Measurements from ENCODE around the gene NOS1AP. TPM values are rescaled to one million over a fixed set of nuclear protein-coding genes. Genes with fewer than 3 reads are reported as not detected.
"Not testable (repeated sequence)": the region's sequence is repeated elsewhere in the genome, so short reads cannot be mapped to it uniquely, and the experiment has no call there.

The NOS1AP gene
- total RNA-seq, 1 donor from 2014 or later, result 4.1 TPM

GRCh38 chr1:162169031-162169790 is 99.7 kb downstream of the NOS1AP start:
- no peak for DNase-seq

GRCh38 chr1:162171111-162171510 is 101.6 kb downstream of the NOS1AP start:
- DNase-seq, result no peak

GRCh38 chr1:162172311-162173102 is 103.0 kb downstream of the NOS1AP start:
- DNase-seq, result no peak

DNA sequence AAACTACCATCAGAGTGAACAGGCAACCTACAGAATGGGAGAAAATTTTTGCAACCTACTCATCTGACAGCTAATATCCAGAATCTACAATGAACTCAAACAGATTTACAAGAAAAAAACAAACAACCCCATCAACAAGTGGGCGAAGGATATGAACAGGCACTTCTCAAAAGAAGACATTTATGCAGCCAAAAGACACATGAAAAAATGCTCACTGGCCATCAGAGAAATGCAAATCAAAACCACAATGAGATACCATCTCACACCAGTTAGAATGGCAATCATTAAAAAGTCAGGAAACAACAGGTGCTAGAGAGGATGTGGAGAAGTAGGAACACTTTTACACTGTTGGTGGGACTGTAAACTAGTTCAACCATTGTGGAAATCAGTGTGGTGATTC is 104.1 kb downstream of the NOS1AP start:
- DNase-seq, result not testable (repeated sequence)

- not testable (repeated sequence) for DNase-seq
These were observed 104.5 kb downstream of the NOS1AP start for GRCh38 chr1:162174027-162174426.

DNA sequence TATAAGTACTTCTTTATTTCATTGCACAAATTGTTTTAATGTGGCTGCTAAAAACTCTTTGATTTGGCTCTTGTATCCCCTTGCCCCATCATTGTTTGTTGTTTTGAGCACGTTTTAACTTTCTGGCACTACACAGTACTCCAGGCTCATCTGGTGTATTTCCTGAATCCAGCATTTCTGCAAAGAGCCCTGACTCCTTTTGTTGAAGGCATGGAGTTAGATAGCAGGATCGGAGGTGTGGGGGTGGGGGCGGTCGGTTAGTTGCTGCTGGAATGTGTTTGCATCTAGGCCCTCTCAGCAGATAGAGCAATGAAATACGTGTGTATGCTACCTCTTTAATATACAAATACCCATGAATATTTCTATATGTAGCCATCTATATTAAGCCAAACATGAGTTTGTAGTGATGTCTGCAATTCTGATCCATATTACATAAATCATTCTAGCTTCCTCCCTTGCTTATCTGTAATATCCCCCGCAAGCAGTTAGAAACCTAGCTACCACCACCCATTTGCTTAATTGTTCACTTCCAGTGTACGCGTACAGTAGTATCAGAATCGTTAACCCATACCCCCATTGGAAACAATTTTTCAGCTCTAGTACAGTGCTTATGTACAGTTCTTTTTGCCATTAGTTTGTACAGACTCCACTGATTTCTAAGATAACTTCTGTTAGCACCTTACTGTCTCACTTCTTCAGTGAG is 106.0 kb downstream of the NOS1AP start:
- no peak for DNase-seq

DNA sequence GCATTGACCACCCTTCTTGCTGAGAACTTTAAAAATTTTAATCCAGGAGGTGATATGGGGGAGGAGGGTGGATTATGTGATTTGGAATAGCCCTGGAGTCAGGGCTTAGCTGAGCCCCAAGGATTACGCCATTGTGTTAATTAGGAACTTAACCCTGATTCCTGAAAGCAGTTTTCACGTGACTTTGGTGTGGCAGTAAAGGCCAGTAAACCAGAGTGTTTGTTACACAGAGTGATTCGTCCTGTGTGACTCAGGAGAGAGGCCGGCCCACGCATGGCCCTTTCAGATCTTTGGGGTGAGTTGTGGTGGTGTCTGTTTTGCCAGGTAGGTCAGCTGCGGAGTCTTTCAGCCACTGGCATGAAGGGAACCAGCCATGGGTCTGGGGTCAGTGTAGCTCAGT is 107.6 kb downstream of the NOS1AP start:
- no peak for DNase-seq

DNA sequence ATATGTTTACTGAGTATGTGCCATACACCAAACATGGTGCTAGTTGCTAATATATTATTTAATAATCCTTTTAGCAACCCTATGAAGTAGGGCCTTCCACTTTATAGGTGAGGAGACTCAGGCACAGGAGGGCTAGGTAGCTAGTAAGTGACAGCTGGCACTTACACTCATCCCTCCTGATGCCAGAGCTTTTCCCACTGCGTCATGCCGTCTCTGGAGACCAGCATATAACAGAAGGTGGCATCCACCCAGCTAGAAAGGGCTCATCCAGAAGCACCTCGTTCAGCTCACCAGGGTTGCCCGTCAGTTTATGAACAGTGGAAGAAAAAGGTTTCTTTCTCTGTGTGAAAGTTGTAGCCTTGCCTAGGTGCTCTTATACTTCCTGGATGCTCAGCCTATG is 108.9 kb downstream of the NOS1AP start:
- DNase-seq, result no peak

GRCh38 chr1:162179121-162179520 is 109.6 kb downstream of the NOS1AP start:
- DNase-seq, result no peak

DNA sequence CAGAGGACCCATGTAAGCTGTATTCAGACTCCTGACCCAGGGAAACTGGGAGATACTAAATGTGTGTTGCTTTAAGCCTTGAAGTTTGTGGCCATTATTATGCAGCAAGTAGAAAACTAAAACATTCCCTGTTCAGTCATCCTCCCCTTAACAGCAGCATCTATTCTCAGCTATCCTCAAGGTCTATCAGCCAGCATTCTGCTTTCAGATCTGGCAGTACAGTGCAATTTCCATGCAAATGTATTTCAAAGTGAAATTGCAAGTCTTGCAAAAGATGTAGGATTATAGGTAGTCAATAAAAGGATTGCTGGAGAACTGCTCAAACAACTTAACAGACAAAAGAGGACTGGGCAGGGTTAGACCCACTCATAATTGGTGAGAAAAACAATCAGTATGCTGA is 111.3 kb downstream of the NOS1AP start:
- no peak for DNase-seq

DNA sequence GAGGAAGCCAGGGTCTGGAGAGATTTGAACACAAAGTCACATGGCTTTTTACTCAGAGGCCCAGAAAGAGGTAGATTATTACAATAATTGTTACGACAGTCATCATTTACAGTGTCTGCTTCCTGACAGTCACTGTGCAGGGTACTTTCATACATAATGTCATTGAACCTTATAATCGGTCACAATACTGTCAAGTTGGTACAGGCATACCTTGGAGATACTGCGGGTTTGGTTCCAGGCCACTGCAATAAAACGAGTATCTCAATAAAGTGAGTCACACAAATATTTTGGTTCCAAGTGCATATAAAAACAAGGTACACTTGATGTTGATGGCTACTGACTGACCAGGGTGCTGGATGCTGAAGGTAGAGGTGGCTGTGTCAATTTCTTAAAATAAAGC is 112.6 kb downstream of the NOS1AP start:
- no peak for DNase-seq

DNA sequence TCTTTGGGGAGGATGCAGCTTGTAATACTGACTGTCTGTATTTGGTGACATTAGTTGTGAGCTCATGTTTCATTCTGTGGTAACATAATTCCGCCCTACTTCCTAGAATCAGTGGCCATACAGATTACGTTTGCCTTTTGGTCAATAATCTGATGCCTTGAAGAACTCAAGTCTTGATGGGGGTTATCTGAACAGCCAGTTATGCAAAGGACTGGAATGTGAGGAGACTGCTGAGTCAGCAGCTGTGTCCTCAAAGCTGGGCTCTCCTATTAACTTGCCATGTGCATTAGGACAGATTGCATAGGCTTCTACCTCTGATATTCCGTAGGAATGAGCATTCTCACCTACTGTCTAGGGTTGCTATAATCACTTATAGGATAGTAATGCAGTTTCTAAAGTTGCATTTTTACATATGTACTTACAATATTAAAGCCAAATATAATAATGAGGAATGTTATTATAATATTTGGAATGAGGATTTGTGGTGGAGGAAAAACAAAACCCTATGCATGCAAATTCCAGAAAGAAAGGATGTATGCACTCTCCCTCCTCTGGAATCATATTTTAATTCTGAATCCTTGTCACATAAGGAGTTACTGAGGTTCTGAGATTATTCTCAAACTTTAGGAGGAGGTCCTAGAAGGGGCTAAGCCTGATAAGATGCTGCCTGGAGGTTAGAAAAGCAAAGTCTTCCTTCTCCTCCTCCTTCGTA is 116.0 kb downstream of the NOS1AP start:
- DNase-seq, result no peak

- DNase-seq, result no peak
These were observed 116.5 kb downstream of the NOS1AP start for GRCh38 chr1:162186026-162186374.

GRCh38 chr1:162186406-162186805 is 116.9 kb downstream of the NOS1AP start:
- no peak for DNase-seq

- no peak for DNase-seq
These were observed 118.3 kb downstream of the NOS1AP start for GRCh38 chr1:162187687-162188276.

DNA sequence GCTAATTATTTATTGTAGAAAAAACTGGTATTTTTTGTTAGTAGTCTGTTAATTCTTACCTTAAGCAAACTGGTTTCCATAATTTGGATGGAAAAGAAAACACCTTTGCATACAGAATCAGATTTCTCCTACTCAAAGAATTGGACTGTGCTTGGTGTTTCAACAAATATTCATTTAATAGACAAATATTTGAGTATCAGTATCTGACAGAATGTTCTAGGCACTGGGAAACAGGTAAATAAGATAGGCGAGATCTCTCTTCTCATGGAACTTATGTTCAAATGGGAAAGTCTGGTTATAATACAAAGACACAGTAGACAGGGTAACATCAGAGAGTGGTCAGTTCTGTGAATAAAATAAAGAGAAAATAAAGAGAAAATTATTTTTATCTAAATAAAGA is 119.9 kb downstream of the NOS1AP start:
- no peak for DNase-seq

DNA sequence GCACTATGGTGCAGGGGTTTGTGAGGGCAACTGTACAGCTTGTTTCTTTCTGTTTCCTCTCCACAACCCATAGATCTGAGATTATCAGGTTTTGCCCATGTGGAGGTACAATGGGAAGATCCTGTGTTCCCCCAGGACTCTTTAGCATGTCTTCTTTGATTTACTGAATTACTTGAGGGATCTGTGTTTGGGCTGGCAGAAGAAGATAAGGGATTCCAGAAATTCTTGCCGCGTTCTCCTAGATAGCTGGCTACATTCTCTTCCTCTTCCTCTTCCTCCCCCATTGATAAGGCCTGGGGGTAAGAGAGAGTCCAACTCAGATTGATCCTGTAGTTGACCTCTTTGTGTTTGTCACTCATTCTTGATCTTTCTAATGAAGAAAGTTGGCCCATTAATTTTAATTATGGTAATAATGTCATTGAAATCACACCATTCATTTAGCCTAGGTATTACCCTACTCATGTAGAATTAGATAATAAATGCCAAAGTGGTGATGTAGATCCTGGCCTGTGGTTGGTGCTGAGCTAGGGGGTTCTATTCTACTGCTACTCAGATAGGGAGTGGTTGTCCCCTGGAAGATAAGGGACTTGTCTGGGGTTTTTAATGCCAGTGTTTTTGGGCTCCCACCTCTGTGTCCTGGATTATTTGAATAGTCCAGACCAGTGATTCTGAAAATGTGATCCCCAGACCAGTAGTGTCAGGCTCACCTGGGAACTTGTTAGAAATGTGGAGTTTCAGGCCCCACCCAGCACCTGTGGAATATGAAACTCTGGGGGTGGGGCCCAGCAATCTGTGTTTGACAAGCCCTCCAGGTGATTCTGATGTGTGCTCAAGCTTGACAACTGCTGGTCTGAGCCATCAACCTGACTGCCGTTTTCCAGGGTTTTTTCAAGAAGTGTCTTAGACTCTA is 122.2 kb downstream of the NOS1AP start:
- DNase-seq, result no peak

DNA sequence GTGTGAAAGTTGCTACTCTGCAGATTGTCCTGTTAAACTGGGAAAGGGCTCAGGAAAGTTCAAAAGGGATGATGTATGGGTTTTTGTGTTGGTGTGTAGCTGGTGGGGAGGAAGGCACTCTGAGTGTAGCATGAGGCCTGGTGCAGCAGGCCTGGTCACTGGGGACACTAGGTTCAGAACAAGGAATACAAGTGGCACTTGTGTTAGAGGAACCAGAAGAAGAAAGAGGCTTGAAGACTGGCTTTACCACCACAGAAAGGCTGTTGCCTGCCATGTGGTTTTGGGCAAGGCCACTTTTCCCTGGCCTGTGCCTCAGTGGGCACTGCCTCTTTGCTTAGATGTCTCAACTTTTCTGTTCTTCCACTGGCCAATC is 122.8 kb downstream of the NOS1AP start:
- DNase-seq, result no peak

- no peak for DNase-seq
These were observed 123.3 kb downstream of the NOS1AP start for GRCh38 chr1:162192763-162193162.

DNA sequence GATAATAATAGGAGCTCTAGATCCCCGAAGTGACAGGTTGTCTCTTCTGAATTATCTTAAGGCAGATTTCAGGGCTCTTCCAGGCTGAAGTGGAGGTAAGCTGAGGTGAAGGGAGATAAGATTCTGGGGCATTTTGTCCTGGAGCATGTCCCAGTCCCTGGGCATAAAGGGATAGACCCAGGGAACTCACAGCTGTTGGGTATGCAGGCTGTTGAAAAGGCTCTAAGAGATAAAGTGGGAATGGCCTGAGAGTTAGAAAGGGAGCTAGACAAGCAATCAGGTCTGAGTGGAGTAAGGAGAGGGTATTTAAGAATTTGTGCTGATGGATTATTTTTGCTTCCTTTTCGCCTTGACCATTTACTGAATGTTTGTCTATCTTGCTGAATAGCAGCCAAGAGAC is 123.7 kb downstream of the NOS1AP start:
- no peak for DNase-seq

DNA sequence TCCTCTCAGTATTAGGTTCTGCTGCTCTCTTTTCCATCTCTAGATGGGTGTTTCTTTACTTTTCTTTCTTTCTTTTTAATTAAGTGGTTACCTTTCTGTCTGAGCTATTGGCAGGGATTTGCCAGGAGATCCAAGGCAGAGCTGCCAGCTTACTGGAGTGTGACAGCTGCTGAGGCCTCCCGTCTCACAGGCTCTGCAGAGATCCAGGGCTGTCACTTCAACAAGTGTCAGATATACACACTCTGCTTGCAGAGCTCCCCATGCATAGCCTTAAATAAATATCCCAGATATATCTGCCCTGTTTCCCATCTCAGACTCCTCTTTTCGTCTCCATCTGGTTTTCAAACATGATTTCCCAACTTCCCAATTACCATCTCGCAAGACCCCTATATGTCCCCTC is 124.3 kb downstream of the NOS1AP start:
- no peak for DNase-seq
